Measurements from ENCODE around the gene ATP6V1A.

The ATP6V1A gene

DNA sequence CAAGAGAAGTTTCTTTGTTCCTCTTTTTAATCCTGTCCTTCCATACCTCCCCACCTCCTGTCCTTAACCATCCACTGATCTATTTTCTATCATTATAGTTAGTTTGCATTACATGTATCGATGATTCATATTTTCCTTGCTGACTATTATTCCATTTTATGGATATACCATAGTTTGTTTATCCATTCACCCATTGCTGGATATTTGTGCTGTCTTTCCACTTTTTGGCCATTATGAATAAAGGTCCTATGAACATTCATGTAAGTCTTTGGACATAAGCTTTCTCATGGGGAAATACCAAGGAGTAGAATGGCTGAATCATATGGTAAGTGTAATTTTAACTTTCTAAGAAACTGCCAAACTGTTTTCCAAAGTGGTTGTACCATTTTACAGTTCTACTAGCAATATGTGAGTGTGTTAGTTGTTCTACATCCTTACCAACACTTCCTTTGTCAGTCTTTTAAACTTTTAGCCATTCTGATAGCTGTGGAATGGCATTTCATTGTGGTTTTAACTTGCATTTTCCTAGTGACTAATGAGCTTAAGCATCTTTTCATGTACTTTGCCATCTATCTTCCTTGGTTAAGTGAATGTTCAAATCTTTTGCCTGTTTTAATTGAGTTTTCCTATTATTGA lies 11.7 kb downstream of the ATP6V1A start:
- H3K4me3 ChIP-seq (ENCODE audit: low read depth, low read length): no peak overlapping the region
- DNase-seq (ENCODE audit: low read depth): no peak
- TF ChIP-seq, protein P1, sequence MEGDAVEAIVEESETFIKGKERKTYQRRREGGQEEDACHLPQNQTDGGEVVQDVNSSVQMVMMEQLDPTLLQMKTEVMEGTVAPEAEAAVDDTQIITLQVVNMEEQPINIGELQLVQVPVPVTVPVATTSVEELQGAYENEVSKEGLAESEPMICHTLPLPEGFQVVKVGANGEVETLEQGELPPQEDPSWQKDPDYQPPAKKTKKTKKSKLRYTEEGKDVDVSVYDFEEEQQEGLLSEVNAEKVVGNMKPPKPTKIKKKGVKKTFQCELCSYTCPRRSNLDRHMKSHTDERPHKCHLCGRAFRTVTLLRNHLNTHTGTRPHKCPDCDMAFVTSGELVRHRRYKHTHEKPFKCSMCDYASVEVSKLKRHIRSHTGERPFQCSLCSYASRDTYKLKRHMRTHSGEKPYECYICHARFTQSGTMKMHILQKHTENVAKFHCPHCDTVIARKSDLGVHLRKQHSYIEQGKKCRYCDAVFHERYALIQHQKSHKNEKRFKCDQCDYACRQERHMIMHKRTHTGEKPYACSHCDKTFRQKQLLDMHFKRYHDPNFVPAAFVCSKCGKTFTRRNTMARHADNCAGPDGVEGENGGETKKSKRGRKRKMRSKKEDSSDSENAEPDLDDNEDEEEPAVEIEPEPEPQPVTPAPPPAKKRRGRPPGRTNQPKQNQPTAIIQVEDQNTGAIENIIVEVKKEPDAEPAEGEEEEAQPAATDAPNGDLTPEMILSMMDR (IDR thresholded peaks at IDR 0.05; ENCODE audit: control insufficient read depth, extremely low read depth, insufficient read depth): no peak

DNA sequence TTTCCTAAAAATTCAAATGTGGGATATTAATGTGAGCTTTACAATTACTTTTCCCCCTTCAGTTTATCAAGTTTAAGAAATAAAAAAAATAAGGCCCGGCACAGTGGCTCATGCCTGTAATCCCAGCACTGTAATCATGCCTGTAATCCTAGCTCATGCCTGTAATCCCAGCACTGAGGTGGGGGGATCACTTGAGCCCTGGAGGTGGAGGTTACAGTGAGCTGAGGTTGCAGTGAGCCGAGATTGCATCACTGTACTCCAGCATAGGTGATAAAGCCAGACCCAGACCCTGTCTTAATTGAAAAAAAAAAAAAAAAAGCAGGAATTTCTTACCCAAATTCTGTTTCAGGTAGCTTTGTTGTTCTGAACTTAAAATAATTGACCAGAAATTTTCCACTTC lies 17.9 kb downstream of the ATP6V1A start:
- DNase-seq (ENCODE audit: low read depth): no peak
- no peak overlapping the region for H3K4me3 ChIP-seq (ENCODE audit: low read depth, low read length)
- TF ChIP-seq, protein P1 (IDR thresholded peaks at IDR 0.05; ENCODE audit: control insufficient read depth, extremely low read depth, insufficient read depth): no peak

DNA sequence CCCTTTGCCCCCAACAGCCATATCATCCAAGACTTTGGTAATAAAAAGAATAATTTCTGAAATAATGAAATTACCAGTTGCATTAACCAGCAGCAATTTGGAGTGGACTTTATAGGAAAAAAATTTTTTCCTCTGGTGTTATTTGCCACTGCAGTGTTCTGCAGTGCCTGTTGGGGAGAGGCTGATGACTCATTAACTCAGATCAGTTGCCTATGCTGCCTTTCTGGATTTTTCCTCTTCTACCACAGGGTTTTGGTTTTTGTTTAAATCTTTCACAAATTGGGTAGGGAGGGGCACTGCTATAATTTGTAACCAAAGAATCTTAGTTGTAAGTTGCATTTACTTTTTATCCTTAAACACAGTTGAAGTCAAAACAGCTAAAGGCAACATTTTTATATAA lies 22.7 kb downstream of the ATP6V1A start:
- H3K4me3 ChIP-seq (ENCODE audit: low read depth, low read length): no peak overlapping the region
- no peak for DNase-seq (ENCODE audit: low read depth)
- TF ChIP-seq, protein P1 (IDR thresholded peaks at IDR 0.05; ENCODE audit: control insufficient read depth, extremely low read depth, insufficient read depth): no peak

DNA sequence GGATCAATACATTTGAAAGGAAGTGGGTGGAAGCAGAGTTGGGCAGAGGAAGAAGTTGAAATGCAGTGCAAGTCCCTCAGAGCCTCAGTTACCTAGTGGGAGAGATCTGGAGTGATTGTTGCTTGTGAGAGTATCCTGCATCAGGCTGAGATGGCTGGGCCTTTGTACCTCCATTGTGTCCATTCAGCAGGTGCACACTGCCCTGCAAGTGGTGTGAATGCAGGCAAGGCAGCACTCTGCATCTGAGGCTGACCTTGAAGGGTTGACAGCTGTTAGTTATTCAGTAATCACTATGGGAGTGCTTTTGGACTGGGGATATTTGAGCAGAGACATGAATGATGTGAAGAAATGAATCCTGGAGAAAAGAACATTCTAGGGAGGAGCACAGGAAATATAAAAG lies 25.2 kb downstream of the ATP6V1A start:
- DNase-seq (ENCODE audit: low read depth): no peak
- TF ChIP-seq, protein P1 (IDR thresholded peaks at IDR 0.05; ENCODE audit: control insufficient read depth, extremely low read depth, insufficient read depth): no peak
- no peak overlapping the region for H3K4me3 ChIP-seq (ENCODE audit: low read depth, low read length)

DNA sequence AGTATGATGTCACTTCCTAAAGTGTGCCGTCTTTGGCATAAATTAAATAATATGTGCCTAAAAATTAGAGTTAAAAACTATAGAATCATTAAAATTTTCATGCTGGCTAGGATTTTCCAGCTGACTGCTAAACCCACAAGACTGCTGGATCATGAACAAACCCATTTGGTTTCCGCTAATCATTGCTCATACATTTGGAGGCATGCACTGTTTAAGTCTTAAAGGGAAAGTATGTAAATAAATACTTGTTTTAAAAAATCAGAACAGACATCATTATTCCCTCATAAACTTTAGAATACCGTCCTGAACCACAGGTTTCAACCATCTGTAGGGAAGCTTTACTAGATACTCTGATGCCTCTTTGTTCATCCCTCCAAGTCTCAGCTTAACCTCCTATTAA lies 26.5 kb downstream of the ATP6V1A start:
- no peak overlapping the region for H3K4me3 ChIP-seq (ENCODE audit: low read depth, low read length)
- DNase-seq (ENCODE audit: low read depth): no peak
- TF ChIP-seq, protein P1 (IDR thresholded peaks at IDR 0.05; ENCODE audit: control insufficient read depth, extremely low read depth, insufficient read depth): no peak

DNA sequence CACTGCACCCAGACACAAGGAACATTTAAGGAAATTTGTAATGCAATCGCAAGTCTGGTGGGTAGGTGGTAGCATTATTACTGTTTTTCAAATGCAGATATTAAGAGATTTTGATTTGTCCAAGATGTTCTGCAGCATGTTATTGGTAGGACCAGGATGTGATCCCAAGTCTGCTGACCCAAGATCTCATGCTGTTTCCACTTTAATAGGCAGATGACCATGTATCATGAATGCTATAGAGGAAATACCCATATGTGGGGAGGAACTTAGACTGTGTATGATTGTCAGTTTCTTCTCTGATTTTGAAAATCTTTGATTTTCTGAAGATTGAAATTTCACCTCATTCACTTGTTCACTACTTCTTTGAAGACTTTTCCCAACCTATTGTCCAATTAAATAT lies 28.7 kb downstream of the ATP6V1A start:
- no peak overlapping the region for H3K4me3 ChIP-seq (ENCODE audit: low read depth, low read length)
- DNase-seq (ENCODE audit: low read depth): no peak
- TF ChIP-seq, protein P1 (IDR thresholded peaks at IDR 0.05; ENCODE audit: control insufficient read depth, extremely low read depth, insufficient read depth): no peak

DNA sequence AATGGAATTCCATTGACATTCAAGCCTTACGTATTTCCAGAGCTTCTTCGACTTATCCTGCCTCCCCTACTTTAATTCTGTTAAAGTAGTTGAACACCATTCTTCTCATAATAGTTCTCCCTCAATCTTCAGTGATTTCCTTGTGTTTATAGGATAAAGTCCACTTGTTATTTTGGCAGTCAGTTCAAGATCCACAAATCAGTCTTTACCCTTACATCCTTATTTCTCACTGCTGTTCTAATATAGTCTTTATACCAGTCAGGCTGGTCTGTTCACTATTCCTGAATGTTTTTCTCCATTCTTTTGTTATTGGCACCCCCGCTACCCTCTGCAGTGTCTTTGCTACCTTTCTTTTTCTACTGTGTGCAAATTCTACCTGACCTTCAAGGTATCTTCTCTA lies 29.7 kb downstream of the ATP6V1A start:
- no peak overlapping the region for H3K4me3 ChIP-seq (ENCODE audit: low read depth, low read length)
- TF ChIP-seq, protein P1 (IDR thresholded peaks at IDR 0.05; ENCODE audit: control insufficient read depth, extremely low read depth, insufficient read depth): no peak
- DNase-seq (ENCODE audit: low read depth): no peak
